Neural crest cell (in vitro differentiated cells): Measurements from ENCODE around the gene PRKAG1. TPM values are rescaled to one million over a fixed set of nuclear protein-coding genes. Genes with fewer than 3 reads are reported as not detected.
A peak's percentile ranks its signal among the peaks of the same experiment; 100 is the strongest.

ENCODE experiments used
- DNase-seq: peaks from one replicate; pipeline ENCODE4 v3.0.0; 2021; ENCODE audit warnings: low read depth, mixed read lengths, low spot score
- H3K27ac Mint-ChIP-seq: one replicate; pipeline ENCODE4 v1.8.0; 2021; ENCODE audit warnings: mild to moderate bottlenecking, mixed read lengths; ENCODE audit not compliant: unreplicated experiment
- H3K27me3 Mint-ChIP-seq: 2 replicates; pipeline ENCODE4 v1.8.0; 2021; ENCODE audit warnings: low read depth, mild to moderate bottlenecking, mixed read lengths
- H3K36me3 Mint-ChIP-seq: 2 replicates; pipeline ENCODE4 v1.8.0; 2021; ENCODE audit warnings: low read depth, mild to moderate bottlenecking, mixed read lengths
- H3K4me1 Mint-ChIP-seq: 2 replicates; pipeline ENCODE4 v1.8.0; 2021; ENCODE audit warnings: mixed read lengths
- H3K4me3 Mint-ChIP-seq: one replicate; pipeline ENCODE4 v1.8.0; 2021; ENCODE audit warnings: mild to moderate bottlenecking, mixed read lengths
- H3K9me3 Mint-ChIP-seq: 2 replicates; pipeline ENCODE4 v1.8.0; 2021; ENCODE audit warnings: mixed read lengths
- CTCF ChIP-seq: fragments of 200-600 bp; sonication (generic); conservative IDR thresholded peaks from 2 replicates; pipeline ENCODE4 v1.5.0; 2021; ENCODE audit warnings: antibody characterized with exemption, mild to moderate bottlenecking
- total RNA-seq: library from RNA; stranded (reverse); gene quantifications from 2 replicates; pipeline ENCODE4 v1.2.1, GENCODE V29; 2021

The PRKAG1 gene
- total RNA-seq, 1 donor from 2014 or later = 58.5 TPM

DNA sequence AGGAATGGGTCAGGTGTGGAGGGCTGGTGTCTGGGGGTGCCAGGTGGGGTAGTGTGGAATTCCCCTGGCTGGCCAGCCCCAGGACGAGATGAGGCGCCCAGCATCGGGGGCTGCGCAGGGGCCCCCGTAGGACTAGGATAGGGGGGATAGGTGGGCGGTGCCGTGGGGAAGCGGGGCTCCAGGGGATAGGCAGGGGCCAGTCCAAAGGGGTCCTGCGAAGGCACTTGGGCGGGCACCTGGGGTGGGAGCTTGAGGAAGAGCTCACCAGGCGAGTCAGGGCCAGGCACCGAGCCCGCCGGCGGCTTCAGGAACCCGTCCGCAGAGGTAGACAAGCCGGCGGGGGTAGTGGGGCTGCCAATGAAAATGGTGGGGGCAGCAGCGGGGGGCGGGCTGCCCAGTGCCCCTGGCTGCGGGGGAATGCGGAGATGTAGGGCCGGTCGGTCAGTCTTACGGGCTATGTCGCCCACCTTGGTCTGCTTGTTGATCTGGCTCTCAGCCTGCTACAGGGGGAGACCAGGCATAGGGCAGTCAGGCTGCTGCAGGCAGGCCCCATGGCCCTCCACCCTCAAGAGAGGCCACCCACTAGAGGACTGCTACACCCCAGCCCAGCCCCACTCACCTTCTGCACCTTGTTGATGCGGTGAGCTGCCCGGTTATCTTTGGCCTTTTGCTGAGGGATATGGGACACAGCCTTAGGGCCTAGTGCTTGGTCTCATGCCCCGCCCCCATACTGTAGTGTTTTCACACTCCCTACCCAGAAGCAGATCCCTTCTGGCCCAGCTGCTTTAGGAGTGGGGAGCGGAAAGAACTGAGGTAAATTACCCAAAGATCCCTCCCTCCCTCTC, 22.7 kb upstream of the PRKAG1 start:
- H3K4me3 Mint-ChIP-seq = no peak overlapping the region
- H3K9me3 Mint-ChIP-seq = no peaks in the 10 kb centered on the region
- TF ChIP-seq CTCF = no peak
- H3K36me3 Mint-ChIP-seq = peaks cover 14% of the 10 kb centered on the region
- peak overlapping the region; percentile 67 for H3K27ac Mint-ChIP-seq
- H3K27me3 Mint-ChIP-seq = no peaks in the 10 kb centered on the region
- DNase-seq = no peak
- no peaks in the 10 kb centered on the region for H3K4me1 Mint-ChIP-seq

DNA sequence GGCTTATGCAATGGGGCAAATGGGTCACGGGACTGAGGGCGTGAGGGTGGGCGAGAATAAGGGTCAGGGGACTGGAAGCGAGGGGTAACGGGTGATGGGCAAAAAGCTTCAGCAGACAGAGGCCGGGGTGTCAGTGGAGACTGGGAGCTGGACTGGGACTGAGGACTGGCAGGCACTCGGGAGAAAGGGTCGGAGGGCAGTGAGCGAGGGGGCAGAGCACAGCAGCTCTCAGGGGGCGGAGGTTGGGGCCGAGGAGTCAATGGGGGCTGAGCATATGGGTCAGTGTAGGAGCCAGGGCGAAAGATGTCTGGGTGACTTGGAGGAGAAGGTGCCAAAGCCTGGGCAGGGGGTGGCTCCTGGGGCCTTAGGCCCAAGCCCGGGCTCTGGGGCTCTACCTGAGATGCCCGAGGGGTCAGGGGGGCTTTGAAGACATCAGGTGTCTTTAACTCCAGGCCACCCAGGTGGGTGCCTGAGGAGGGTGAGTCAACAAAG, 21.8 kb upstream of the PRKAG1 start:
- Mint-ChIP-seq H3K4me1 (no peaks in the 10 kb centered on the region), H3K9me3 (no peaks in the 10 kb centered on the region), H3K36me3 (peaks cover 14% of the 10 kb centered on the region), H3K27me3 (no peaks in the 10 kb centered on the region), H3K27ac (no peak overlapping the region), H3K4me3 (no peak overlapping the region)
- DNase-seq = no peak
- no peak for TF ChIP-seq CTCF

DNA sequence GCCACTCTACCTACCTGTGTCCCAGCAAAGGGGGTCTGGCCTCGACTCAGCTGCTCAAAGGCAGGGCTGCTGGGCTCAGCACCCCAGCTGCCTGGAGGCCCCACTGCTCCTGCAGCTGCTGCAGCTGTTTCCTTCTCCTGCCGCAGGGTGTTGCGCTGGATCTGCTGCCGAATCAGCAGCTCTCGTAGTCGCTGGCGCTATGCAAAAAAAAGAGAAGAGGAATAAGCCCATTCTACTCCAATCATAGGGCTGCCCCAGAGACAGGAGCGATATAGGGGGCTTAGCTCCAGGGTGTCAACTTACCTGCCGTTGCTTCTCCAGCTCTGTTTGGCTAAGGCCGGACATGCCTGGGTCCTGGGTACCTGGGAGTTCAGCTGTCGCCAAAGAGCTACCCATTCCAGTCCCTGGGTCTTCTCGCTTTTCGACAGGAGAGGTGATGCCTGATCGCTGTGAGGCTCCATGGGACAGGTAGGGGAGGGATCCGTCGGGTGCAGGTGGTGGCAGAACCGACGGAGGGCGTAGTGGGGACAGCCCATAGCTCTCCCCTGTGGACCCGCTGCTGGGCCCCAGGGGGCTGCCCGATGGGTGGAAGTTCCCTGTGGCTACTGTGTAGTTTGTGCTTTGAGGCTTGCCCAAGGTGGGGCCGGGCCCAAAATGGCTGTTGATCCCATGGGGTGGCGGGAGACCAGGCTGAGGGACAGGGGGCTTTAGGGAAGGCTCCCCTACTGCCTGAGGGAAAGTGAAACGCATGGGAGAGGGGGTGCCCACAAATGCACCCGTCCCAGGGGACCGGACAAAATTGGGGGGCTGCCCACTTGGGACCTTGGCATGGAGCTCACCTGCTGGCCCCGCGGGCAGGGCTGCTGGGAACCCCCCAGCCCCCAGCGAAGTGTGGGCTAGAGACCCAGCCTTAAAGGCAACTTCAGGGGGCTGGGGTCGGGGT, 21.1 kb upstream of the PRKAG1 start:
- no peak overlapping the region for H3K27ac Mint-ChIP-seq
- H3K27me3 Mint-ChIP-seq = no peaks in the 10 kb centered on the region
- DNase-seq = no peak
- no peaks in the 10 kb centered on the region for H3K9me3 Mint-ChIP-seq
- no peak for TF ChIP-seq CTCF
- no peak overlapping the region for H3K4me3 Mint-ChIP-seq
- no peaks in the 10 kb centered on the region for H3K4me1 Mint-ChIP-seq
- H3K36me3 Mint-ChIP-seq = peaks cover 14% of the 10 kb centered on the region

DNA sequence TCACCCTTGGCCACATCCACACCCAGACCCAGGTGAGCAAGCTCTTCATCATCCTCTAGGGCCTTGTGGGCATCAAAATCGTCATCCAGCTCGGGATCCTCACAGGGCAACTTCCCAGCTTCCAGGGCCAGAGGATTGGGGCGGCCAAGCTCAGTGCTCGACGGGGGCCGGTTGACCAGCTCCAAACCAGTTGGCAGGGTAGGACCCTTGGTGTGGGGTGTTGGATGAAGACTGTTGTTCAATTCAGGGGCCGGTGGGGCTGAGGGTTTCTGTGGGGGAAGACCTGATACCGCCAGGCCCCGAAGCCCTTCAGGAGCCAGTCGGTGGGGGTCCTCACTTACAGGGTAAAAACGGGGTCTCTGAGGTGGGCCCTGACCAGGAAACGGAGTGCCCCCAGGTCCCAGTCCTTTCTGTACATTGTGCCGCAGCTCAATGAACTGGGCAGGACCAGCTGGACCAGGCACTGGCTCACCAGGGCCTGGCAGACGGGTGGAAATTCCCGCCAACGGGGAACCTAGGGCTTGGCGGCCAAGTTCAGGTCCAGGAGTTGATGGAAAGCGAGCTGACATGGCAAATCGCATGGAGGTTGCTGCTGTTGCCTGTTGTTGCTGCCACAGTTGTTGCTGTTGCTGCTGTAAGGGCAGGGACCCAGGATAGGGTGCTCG, 19.8 kb upstream of the PRKAG1 start:
- Mint-ChIP-seq H3K9me3 (no peaks in the 10 kb centered on the region), H3K4me3 (no peak overlapping the region), H3K36me3 (peaks cover 6% of the 10 kb centered on the region), H3K4me1 (no peaks in the 10 kb centered on the region), H3K27me3 (no peaks in the 10 kb centered on the region), H3K27ac (no peak overlapping the region)
- no peak for TF ChIP-seq CTCF
- no peak for DNase-seq

DNA sequence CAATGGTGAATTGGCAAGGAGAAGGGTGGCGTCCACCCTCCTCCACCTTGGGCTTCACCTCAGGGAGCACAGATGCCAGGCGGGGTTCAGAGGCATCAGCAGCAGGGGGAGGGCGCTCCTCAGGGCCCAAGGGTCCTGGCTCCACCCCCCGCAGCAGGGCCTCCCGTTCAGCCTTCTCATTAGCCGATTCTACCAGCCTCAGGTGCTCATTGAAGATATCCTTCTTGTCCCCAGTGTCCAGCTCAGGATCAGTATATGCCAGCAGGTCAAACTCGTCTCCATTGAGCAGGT, 19.3 kb upstream of the PRKAG1 start:
- Mint-ChIP-seq H3K9me3 (no peaks in the 10 kb centered on the region), H3K36me3 (peaks cover under 1% of the 10 kb centered on the region), H3K4me1 (no peaks in the 10 kb centered on the region), H3K4me3 (no peak overlapping the region), H3K27me3 (no peaks in the 10 kb centered on the region), H3K27ac (no peak overlapping the region)
- DNase-seq = no peak
- TF ChIP-seq CTCF = no peak
